Dermis blood vessel endothelial cell (primary cell): ENCODE data around the gene IFNLR1. TPM values are rescaled to one million over a fixed set of nuclear protein-coding genes. Genes with fewer than 3 reads are reported as not detected.
A peak's percentile ranks its signal among the peaks of the same experiment; 100 is the strongest.

Source experiments
- DNase-seq: peaks from one replicate; pipeline ENCODE4 v3.0.0; 2010
- total RNA-seq: library from RNA; depleted of rRNA; stranded (reverse); fragments of >200 nt; gene quantifications from 2 replicates; pipeline ENCODE4 v1.2.3, GENCODE V29; 2014

Gene IFNLR1
- total RNA-seq, 1 donor from 2014 or later: under 0.01 TPM

DNA sequence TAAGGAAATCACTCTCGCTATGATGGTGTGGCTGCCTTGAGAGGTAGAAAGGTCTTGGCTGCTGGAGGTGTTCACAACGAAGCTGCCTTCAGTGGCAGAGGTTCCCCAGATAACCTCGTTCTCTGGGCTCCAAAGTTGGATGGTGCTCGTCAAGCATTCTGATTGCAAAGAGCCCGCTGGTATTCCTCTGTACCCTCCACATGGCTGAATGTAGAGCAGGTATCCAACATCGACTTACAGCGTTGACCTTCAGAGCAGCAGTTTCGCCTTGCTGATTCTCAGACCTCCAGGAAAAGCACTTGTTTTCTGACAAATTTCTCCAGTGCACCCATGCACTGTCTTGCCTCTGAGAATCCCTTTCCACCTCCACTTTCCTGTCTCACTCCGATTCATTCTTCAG, 39.9 kb downstream of the IFNLR1 start:
- no peak for DNase-seq

DNA sequence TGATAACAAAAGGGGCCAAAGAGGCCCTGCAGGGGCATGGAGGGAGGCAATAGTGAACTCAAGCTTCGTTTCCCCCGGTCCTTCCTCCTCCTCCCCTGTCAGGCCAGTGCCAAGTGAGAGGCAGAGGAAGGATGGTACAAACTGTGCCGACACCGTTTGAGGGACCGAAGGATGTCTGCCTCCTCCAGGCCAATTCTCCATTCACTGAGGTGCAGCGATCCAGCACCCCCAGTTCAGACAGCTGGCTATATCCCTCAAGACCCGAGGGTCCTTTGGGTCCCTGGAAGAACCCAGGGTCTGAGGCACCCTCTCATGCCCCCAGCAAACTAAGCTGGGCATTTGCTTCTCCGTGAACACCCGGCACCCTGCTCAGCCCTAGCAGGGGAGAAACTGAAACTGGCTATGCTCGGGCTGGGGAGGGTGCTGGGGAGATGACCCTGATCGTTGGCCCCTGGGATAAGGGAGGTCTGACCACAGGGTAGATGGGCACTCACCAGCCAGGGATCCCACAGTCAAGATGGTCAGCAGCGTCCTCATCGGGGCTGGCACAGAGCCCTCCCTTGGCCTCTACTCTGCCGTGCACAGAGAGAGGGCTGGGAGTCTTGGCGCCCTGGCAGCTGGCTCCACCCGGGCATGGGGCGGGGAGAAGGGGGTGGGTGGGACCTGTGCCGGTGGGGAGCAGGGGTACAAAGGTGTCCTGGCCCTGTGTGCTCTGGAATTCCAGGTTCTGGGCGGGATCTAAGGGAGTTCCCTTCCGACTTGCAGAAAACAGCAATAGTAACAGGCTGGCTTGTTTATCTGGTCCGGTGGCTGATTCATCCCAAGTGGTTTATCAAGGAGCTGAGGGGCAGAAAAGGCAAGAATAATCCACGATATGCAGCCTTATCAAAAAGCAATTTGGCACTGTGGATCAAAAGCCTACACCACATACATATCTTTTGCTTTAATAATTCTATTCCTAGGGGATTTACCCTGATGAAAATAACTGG, 44.2 kb downstream of the IFNLR1 start, which contains the start of gene IL22RA1:
IL22RA1 (minus strand) TSS at position 595 of the 989 bp plus-strand sequence; CDS start at position 537, 58 bp downstream.
- DNase-seq: no peak

DNA sequence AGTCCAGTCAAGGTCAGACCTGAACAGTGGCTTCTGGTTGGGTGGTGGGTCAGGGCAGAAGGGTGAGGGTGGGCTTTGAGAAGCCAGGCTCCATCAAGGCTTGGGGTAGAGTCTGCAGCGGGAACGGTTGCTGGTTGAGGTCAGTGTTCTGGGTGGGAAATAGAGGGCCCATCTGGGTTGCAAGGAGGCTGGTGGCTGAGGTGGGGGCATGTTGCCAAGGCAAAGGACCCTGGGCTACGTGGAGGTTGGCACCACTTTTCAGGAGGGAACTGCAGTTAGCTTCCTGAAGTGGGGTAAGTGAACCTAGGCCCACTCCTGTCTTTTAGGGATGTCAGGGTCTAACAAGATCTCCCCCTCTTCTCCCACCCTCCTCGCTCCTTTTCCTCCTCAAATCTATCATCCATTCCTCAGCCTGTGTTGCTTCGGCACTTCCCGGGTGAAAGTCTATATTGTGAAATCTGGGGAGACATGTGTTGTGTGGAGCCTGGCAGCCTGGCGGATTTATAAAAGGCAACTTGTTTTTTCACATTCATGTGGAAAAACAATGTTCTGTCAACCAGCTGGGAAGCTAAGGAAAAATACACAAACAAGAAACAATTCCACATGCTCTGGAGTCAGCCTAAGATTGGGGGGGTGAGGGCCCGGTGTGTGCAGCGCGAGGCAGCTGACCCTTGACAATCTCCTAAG, 45.6 kb downstream of the IFNLR1 start:
- no peak for DNase-seq

DNA sequence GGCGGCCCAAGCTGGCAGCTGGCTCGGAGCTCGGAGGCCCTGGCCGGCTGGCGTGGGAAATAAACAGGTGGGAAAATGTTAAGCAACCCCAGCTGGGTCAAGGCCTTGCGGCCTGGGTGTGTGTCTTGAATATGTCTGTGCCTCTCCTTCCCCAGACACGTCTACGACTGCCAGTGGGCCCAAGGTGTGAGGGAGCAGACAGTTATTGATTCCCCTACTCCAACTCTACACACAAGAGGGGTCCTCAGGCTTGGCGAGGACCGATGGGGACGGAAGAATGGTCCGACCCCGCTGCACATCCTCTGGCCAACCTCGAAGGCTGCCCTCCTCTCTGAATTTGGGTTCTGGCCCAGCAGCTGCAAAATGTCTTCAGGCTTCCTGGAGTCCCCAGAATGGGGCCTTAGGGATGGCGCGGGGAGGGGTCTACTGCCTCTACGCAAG, 46.3 kb downstream of the IFNLR1 start:
- DNase-seq: no peak

DNA sequence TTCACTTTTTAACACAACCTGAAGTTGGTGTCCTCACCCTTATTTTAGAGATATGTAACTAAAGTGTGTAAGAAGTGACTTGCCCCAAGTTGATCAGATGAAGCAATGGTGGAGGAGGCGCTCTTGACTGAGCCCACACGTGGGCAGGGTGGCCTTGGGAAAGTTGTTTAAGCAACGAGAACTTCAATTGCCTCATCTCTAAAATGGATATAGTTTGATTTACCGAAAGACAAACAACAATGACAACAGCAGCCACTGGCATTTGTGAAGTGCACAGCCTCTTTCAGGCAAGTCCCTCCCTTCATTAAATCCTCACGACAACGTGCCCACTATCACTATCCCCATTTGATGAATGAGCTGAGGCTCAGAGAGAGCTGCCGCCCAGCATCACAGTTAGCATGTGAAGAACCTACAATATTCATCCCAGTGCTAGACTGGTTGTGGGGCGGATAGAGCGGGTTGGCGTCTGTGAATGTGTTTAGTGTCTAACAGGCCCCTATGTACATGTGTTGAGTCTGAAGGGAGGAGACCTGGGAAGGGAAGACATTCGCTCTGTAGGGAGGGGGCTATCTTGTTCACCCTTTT, 47.2 kb downstream of the IFNLR1 start:
- DNase-seq: no peak

DNA sequence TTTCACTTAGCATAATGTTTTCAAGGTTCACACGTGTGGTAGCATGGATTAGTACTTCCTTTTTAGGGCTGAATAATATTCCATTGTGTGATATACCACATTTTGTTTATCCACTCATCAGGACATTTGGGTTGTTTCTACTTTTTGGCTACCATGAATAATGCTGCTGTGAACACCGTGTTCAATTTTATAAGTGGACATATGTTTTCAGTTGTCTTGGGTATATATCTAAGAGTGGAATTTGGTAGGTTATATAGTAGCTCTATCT, 47.9 kb downstream of the IFNLR1 start:
- DNase-seq: no peak

DNA sequence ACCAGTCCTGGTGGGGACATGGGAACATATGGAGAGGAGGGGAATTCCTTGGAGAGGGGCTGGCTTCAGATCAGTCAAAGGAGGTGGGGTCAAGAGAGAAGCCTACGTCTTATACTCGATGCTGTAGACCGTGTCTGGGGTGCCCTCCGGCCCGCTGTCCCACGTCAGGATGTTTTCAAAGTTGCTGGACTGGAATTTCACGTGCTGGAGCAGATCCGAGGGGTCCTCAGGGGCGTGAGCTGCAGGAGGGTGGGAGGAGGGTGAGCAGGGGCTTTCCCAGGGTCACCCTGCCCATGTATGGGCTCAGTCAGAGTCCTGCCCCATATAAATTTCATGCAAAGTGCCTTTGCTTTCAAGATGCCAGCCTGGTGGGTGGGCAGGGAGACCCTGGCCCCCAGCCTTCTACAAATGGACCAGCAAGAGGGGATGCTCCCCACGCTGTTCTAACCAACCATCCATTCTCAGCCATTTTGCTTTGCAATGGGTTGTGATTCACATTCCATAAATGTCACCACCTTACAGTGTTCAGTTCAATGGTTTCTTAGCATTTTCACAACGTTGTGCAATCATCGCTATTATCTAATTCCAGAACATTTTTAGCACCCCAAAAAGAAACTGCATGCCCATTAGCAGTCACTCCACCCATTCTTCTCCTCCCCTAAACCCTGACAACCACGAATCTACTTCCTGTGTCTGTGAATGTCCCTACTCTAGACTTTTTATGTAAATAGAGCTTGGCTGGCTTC, 48.4 kb downstream of the IFNLR1 start:
- no peak for DNase-seq

DNA sequence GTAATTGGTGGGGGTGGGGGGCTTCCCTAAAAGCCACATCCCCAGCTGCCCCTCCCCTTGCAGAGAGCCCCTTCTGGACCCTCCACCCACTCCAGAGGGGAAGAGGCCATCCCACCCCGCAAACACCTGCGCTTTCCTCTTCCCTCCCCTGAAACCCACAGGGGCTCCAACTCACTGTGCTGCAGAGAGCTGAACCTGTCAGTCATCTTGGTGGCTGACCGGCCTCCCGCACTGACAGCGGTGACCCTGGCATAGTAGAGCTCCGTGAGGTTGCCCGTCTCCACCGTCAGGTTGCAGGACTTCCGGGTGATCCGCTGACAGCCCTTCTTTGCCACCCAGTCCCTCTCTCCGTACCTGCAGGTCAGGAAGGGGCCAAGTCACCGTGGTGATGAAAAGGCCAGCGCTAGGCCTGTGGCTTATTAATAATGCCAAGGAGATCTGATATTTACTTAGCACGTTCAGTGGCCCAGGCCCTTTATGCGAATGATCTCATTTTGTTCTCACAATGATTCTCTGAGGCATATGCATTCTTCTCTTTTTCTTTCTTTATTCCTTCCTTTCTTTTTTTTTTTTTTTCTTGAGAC, 50.0 kb downstream of the IFNLR1 start:
- DNase-seq: no peak

DNA sequence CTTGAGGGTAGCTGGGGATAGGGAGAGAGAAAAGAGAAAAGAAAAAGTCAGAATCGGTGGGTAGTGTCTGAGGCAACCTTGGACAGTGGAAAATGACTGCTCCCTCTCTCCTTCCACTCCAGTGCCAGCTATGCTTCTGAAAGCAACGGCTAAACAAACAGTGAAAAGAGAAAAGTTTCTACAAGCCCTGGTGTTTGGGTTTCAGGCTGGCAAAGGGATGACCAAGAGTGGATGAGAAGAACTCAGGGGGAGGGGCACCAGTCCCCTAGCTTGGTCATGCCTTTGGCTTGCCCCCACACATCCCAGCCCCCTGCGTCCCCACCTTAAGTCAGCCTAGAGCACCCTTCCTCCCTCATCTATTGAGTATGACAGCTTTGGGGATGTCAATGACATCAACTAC, 52.7 kb downstream of the IFNLR1 start:
- DNase-seq: no peak

DNA sequence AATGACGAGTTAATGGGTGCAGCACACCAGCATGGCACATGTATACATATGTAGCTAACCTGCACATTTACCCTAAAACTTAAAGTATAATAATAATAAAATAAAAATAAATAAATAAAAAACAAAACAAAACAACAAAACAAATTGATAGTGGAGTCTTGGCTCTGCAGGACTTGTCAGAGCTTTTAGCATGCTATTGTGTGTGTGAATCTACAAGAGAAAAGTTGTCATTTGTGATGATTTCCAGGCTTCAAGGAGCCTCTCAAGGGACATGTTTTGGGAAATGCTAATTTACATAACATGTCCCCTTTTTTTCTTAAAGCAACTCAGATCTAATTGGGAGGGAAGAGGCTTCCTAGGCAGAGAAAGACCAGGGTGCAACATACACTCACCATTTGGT, 53.3 kb downstream of the IFNLR1 start:
- DNase-seq: no peak

DNA sequence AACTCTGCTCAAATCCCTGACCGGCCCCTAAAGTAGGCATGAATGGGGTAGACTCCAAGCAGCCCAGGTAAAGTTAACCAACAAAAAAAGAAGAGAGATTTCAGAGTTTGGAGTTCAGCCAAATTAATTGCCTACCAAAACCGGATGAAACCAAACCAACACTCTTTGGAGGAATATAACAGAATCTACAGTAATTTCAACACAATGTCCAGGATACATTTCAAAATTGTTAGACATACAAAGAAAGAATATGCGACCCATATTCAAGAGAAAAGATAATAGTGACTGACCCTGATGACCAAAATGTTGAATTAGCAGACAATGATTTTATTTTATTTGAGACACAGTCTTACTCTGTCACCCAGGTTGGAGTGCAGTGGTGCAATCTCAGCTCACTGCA, 56.7 kb downstream of the IFNLR1 start:
- no peak for DNase-seq

DNA sequence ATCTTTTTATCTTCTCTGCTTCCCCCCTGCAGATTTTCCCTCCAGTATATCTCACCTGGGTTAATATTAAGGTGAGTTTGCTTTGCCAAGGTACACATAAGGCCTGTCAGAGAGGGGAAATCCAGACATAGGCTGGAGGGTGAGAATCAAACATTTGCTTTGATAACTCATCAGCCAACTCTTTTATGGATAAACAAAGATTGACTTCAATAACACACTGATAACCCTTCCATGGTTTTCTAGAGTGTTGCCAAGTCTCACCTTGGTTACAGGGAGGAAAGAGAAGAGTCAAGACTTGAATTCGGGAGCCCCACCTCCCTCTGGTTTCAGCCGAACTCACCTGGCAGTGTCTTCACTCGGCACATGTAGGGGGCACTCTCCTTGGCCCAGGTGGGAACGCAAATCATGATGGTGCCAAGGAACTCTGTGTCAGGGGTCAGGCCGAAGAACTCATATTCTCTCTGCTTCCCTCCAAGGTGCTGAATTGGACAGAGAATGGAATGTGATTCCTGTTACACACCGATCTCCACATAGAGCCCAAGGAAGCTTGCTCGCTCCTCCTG, 59.2 kb downstream of the IFNLR1 start:
- no peak for DNase-seq

DNA sequence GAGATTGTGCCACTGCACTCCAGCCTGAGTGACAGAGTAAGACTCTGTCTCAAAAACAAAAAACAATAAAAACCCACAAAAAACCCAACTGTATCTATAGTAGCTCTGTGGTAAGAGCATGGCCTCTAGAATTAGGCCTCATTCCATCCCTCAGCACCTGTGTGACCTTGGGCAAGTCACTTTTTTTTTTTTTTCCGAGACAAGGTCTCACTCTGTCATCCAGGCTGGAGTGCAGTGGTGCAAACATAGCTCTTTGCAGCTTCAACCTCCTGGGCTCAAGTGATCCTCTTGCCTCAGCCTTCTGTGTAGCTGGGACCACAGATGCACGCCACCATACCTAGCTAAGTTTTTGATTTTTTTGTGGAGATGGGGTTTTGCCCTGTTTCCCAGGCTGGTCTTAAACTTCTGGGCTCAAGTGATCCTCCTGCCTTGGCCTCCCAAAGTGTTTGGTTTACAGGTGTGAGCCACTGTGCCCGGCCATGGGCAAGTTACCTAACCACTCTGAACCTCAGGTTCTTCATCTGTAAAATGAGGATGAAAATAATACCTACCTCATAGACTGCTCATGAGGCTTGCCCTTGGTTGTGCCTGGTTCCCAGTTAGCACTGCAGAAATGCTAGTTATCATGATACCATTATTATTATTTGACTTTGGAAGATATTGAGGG, 59.8 kb downstream of the IFNLR1 start:
- DNase-seq: no peak

DNA sequence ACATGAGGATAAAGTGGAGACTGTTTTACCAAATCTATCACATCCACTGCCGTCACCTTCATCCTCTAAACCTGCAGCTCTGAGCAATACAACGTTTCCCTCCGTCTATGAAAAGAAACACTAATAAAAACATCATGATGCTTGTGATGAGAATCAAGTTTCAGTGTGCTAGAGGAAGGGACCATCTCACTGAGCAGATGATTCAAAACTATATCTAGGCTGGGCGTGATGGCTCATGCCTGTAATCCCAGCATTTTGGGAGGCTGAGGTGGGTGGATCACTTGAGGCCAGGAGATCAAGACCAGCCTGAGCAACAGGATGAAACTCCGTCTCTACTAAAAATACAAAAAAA, 60.4 kb downstream of the IFNLR1 start:
- no peak for DNase-seq

DNA sequence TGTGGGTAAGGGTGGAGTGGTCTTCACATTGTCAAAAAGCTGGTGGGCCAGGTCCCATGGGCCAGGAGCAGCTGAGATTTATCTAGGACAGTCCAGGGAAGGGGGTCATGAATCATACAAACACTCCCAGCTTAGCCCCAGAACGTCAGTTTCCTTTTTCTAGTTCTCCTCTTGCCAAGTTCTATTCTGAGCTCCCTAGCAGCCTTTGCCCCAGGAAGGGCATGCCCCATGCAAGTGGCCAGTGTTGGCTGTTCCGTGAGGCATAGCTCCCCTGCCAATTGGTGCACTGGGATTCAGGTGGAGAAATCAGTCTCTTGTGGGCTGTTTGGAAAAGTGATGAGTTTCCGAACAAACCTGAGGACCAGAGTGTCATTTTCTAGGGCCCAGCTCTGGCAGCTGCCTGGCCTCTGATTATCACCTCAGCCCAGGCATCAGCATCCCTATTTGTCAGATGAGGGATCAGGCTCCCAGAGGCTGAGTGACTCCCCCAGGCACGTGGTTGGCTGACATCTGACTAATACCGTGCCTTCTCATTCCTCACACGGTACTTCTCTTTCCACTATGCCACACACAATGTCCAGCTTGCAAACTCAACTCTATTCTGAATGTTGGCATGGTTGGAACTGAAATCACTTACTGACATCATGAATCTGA, 60.9 kb downstream of the IFNLR1 start:
- DNase-seq: peak; percentile 31

DNA sequence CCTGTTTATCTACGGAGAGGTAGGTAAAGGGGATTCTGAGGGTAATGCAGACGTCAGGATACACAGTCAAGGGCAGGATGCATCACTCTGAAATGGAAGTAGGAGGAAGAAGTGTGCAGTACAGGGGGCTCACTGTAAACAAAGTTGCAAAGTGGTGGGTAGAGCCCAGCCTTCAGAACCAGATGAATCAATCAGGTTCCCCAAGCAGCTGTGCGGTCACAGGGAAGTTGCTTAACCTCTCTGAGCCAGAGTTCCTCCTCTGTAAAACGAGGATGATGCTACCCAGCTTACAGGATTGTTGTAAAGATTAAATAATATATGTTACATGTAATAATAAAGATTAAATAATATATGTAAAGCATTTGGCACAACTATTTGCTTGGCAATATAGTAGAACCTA, 61.6 kb downstream of the IFNLR1 start:
- no peak for DNase-seq

DNA sequence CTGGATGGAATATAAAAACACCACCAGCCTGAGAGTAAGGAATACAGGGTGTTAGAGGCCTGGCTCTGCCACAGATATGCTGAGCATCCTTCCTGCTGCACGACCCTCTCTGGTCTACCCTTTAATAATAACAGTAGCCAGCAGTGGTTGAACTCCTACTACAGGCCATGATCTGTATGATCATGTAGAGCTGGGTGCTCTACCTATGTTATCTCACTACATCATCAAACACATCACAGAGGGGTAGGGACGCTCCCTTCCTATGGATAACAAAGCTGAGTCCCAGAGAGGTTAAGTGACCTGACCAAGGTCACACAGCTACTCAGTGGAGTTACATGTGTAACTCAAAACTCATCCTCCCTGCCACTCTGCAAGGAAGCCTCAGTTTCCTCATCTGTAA, 62.1 kb downstream of the IFNLR1 start:
- no peak for DNase-seq

DNA sequence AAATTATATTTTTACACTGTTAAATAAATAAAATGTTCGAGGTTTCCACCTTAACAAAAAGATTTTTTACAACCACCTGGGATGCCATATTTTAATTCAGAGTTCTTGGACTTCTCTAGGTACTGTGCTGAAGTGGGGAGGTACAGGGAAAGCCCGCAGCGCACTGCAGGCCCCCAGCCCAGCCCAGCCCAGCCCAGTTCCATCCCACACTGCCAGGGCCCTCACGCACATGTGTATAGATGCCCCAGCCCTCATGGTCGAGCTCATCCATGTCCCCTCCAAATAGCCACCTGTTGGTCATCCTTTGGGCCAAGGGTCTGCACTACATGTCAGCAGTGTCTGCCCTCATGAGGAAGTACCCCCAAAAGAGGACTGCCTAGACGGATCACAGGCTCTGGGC, 63.5 kb downstream of the IFNLR1 start:
- DNase-seq: no peak

DNA sequence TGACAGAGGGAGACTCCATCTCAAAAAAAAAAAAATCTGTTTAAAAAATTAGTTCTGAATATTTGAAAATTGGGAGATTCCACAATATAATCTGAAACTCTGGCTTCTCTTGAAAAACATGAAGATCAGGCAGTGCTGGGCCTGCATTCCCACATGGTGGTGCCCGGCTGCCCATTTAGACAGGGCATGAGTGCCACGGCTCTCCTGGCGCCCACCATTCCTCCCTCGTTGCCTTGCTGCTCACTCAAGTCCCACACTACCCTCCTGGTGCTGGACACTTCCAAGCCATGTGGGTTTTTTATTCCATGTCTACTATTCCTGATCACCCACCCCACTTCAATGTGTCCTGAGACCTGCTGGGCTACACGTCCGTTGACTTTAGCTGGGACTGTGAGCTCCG, 64.3 kb downstream of the IFNLR1 start:
- DNase-seq: no peak

DNA sequence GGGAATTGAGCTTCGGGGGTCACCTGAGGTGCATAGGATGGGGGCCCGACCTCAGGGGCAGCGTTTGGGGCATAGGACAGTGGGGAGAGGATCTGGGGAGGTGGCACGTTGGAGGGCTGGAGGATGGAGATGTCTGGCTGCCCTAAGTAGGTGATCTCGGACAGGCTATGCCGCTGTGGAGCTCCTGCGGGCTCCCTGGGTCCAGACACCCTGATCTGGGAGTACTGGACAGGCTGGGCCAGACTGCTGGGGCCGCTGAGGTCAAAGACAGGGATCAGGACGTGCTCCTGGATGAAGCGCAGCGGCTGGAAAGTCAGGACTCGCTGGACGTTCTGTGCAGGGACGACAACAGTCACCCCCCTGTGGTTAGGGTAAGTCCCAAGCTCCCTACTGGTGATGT, 65.7 kb downstream of the IFNLR1 start:
- no peak for DNase-seq

DNA sequence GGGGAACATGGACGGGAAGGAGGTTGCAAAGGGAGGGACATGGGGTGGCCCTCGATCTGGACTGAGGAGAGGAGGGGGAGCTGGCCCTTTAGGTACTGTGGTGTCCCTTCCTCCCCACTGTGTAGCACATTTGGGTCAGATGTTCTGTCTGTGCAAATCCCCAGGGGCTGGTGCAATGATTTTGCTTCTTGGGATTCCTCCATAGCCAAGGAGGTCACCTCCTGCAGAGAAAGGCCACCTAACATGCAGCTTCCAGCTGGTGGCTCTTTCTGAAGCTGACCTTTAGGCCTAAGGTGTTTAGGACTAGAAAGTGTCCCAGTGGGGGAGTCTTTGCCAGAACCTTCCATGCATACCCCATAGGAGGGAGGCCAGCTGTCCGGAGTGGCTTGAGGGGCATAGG, 66.1 kb downstream of the IFNLR1 start:
- no peak for DNase-seq
